Mesenchymal stem cell (in vitro differentiated cells and primary cell): Measurements from ENCODE around the gene SGK2.
A peak's percentile ranks its signal among the peaks of the same experiment; 100 is the strongest.

Experiments used
- DNase-seq: peaks from one replicate; pipeline ENCODE4 v3.0.0-alpha.2; 2013
- H2AFZ ChIP-seq: one replicate; pipeline ENCODE4 v1.6.1; 2013; ENCODE audit warnings: low read depth, mild to moderate bottlenecking, control low read depth, inconsistent platforms, low read length, moderate library complexity
- H2AK5ac ChIP-seq: 2 replicates; pipeline ENCODE4 v1.6.1; 2013; ENCODE audit warnings: low read length, moderate library complexity, mild to moderate bottlenecking, inconsistent platforms; ENCODE audit not compliant: severe bottlenecking
- H2BK120ac ChIP-seq: one replicate; pipeline ENCODE4 v1.6.1; 2013; ENCODE audit warnings: low read depth, mild to moderate bottlenecking, inconsistent platforms, low read length, moderate library complexity
- H2BK12ac ChIP-seq, 2 experiments: one replicate each; pipeline ENCODE4 v1.6.1; 2013; ENCODE audit warnings: inconsistent platforms in 2 of 2, low read length in 2 of 2, mild to moderate bottlenecking in 2 of 2, moderate library complexity in 2 of 2, control low read depth in 1 of 2
- H2BK15ac ChIP-seq: one replicate; pipeline ENCODE4 v1.6.1; 2013; ENCODE audit warnings: mild to moderate bottlenecking, low read depth, inconsistent platforms; ENCODE audit not compliant: poor library complexity, severe bottlenecking
- H2BK5ac ChIP-seq: 2 replicates; pipeline ENCODE4 v1.6.1; 2013; ENCODE audit warnings: low read depth, mild to moderate bottlenecking, low read length, control low read depth, inconsistent platforms; ENCODE audit not compliant: poor library complexity, severe bottlenecking
- H3K14ac ChIP-seq, 2 experiments: one replicate each; pipeline ENCODE4 v1.6.1; 2013; ENCODE audit warnings: inconsistent platforms in 2 of 2, low read length in 2 of 2, control low read depth in 1 of 2, mild to moderate bottlenecking in 1 of 2, moderate library complexity in 1 of 2
- H3K18ac ChIP-seq, 2 experiments: one replicate each; pipeline ENCODE4 v1.6.1; 2013; ENCODE audit warnings: inconsistent platforms in 2 of 2, low read length in 2 of 2, control low read depth in 1 of 2, low read depth in 1 of 2, mild to moderate bottlenecking in 1 of 2
- H3K23ac ChIP-seq, 2 experiments: one replicate each; pipeline ENCODE4 v1.6.1; 2013; ENCODE audit warnings: inconsistent platforms in 2 of 2, low read length in 2 of 2, mild to moderate bottlenecking in 2 of 2, moderate library complexity in 2 of 2, control low read depth in 1 of 2
- H3K27ac ChIP-seq: 2 replicates; pipeline ENCODE4 v1.5.1; 2013; ENCODE audit warnings: mild to moderate bottlenecking, moderate library complexity, low read length, control low read depth, inconsistent platforms; ENCODE audit not compliant: poor library complexity, severe bottlenecking
- H3K27me3 ChIP-seq, 2 experiments: 2 replicates each; pipeline versions ENCODE4 v1.6.1 to v1.7.0; 2013; ENCODE audit warnings: low read length in 2 of 2, mild to moderate bottlenecking in 2 of 2, moderate library complexity in 2 of 2, control low read depth in 1 of 2, inconsistent platforms in 1 of 2; ENCODE audit not compliant: control insufficient read depth in 1 of 2, insufficient read depth in 1 of 2
- H3K36me3 ChIP-seq, 2 experiments: 2 replicates each; pipeline versions ENCODE4 v1.6.1 to v1.7.0; 2013; ENCODE audit warnings: low read length in 2 of 2, control low read depth in 1 of 2, inconsistent platforms in 1 of 2, low read depth in 1 of 2, mild to moderate bottlenecking in 1 of 2; ENCODE audit not compliant: insufficient read depth in 2 of 2, control insufficient read depth in 1 of 2
- H3K4ac ChIP-seq, 2 experiments: one replicate each; pipeline ENCODE4 v1.6.1; 2013; ENCODE audit warnings: inconsistent platforms in 2 of 2, low read length in 2 of 2, mild to moderate bottlenecking in 2 of 2, moderate library complexity in 2 of 2, control low read depth in 1 of 2, low read depth in 1 of 2
- H3K4me1 ChIP-seq: 2 replicates; pipeline ENCODE4 v1.6.1; 2013; ENCODE audit warnings: low read depth, low read length, control low read depth; ENCODE audit not compliant: control insufficient read depth, insufficient read depth
- H3K4me2 ChIP-seq: 2 replicates; pipeline ENCODE4 v1.6.1; 2013; ENCODE audit warnings: low read length, mild to moderate bottlenecking, inconsistent platforms; ENCODE audit not compliant: poor library complexity, severe bottlenecking
- H3K4me3 ChIP-seq, 2 experiments: 2 replicates each; pipeline versions ENCODE4 v1.5.1 to v1.7.0; 2013; ENCODE audit warnings: low read length in 2 of 2, mild to moderate bottlenecking in 2 of 2, control low read depth in 1 of 2, low read depth in 1 of 2; ENCODE audit not compliant: insufficient read depth in 1 of 2
- H3K79me1 ChIP-seq: replicated peaks from 2 replicates; pipeline ENCODE4 v1.6.1; 2013; ENCODE audit warnings: mild to moderate bottlenecking, control low read depth, low read length, inconsistent platforms; ENCODE audit not compliant: poor library complexity, severe bottlenecking
- H3K9ac ChIP-seq: 2 replicates; pipeline ENCODE4 v1.7.0; 2013; ENCODE audit warnings: mild to moderate bottlenecking, low read length, moderate library complexity
- H3K9me3 ChIP-seq: 2 replicates; pipeline ENCODE4 v1.7.0; 2013; ENCODE audit warnings: mild to moderate bottlenecking, low read length; ENCODE audit not compliant: control insufficient read depth
- H4K8ac ChIP-seq: one replicate; pipeline ENCODE4 v1.6.1; 2013; ENCODE audit warnings: inconsistent platforms, mild to moderate bottlenecking, low read length, moderate library complexity
- H4K91ac ChIP-seq: one replicate; pipeline ENCODE4 v1.6.1; 2013; ENCODE audit warnings: mild to moderate bottlenecking, low read length, inconsistent platforms
- WGBS: methylation state at CpG from one replicate; pipeline ENCODE4 v1.1.7; 2013; ENCODE audit warnings: mixed read lengths; 5-methylcytosine and 5-hydroxymethylcytosine counted together

The SGK2 gene

GRCh38 chr20:43583133-43583864, 24.5 kb downstream of the SGK2 start:
- Histone ChIP-seq H3K27ac (peak overlapping the region; percentile 85), H2BK5ac (peak overlapping the region; percentile 20), H3K14ac (no peak overlapping the region), H3K23ac (no peak overlapping the region), H4K91ac (no peak overlapping the region), H3K36me3 (no peaks in the 10 kb centered on the region), H2BK15ac (no peak overlapping the region), H2BK12ac (peak overlapping the region in 1 of 2 experiments; percentile 24), H3K4ac (no peak overlapping the region), H3K4me2 (no peak overlapping the region), H3K18ac (no peak overlapping the region), H3K27me3 (no peaks in the 10 kb centered on the region), H3K4me1 (peaks cover 8% of the 10 kb centered on the region), H2AK5ac (peak overlapping the region; percentile 86), H3K4me3 (no peak overlapping the region), H4K8ac (no peak overlapping the region), H3K79me1 (no peaks in the 10 kb centered on the region), H2BK120ac (no peak overlapping the region), H3K9me3 (no peaks in the 10 kb centered on the region), H2AFZ (no peak overlapping the region), H3K9ac (no peak overlapping the region)
- DNase-seq = no peak
- WGBS = 82% methylated on average over 6 of the region's 7 CpGs

- Histone ChIP-seq H3K36me3 (no peaks in the 10 kb centered on the region), H2BK15ac (no peak overlapping the region), H2AK5ac (no peak overlapping the region), H3K23ac (no peak overlapping the region), H3K18ac (no peak overlapping the region), H3K27ac (peak overlapping the region; percentile 85), H3K9ac (peak overlapping the region; percentile 10), H2BK5ac (no peak overlapping the region), H3K14ac (no peak overlapping the region), H2BK120ac (no peak overlapping the region), H2AFZ (no peak overlapping the region), H2BK12ac (peak overlapping the region in 1 of 2 experiments; percentile 85), H3K4me1 (peaks cover 8% of the 10 kb centered on the region), H4K8ac (no peak overlapping the region), H4K91ac (no peak overlapping the region), H3K4me2 (no peak overlapping the region), H3K79me1 (no peaks in the 10 kb centered on the region), H3K4ac (no peak overlapping the region), H3K4me3 (no peak overlapping the region), H3K9me3 (no peaks in the 10 kb centered on the region), H3K27me3 (no peaks in the 10 kb centered on the region)
- WGBS = 9% methylated on average over 2 of the region's 2 CpGs
- DNase-seq = peak; percentile 96
Observed at GRCh38 chr20:43583982-43584432, 25.2 kb downstream of the SGK2 start.

GRCh38 chr20:43584448-43585136, 25.8 kb downstream of the SGK2 start:
- no peak overlapping the region for H3K4me2 ChIP-seq
- H3K4me3 ChIP-seq = no peak overlapping the region
- peak; percentile 83 for DNase-seq
- H3K27ac ChIP-seq = peak overlapping the region; percentile 72
- H2AK5ac ChIP-seq = peak overlapping the region; percentile 91
- H3K4me1 ChIP-seq = peaks cover 9% of the 10 kb centered on the region
- H4K91ac ChIP-seq = no peak overlapping the region
- H3K18ac ChIP-seq = peak overlapping the region; percentile 4 to 85
- H3K79me1 ChIP-seq = no peaks in the 10 kb centered on the region
- H3K4ac ChIP-seq = peak overlapping the region; percentile 4 to 47
- H2BK15ac ChIP-seq = no peak overlapping the region
- WGBS = 66% methylated on average over 7 of the region's 7 CpGs
- H3K23ac ChIP-seq = no peak overlapping the region
- H3K9ac ChIP-seq = peak overlapping the region; percentile 10
- no peak overlapping the region for H3K14ac ChIP-seq
- H4K8ac ChIP-seq = peak overlapping the region; percentile 61
- H2BK12ac ChIP-seq = peak overlapping the region in 1 of 2 experiments; percentile 85
- H3K36me3 ChIP-seq = no peaks in the 10 kb centered on the region
- H2BK5ac ChIP-seq = no peak overlapping the region
- H3K27me3 ChIP-seq = no peaks in the 10 kb centered on the region
- no peaks in the 10 kb centered on the region for H3K9me3 ChIP-seq
- no peak overlapping the region for H2AFZ ChIP-seq
- H2BK120ac ChIP-seq = no peak overlapping the region

- H4K91ac ChIP-seq = no peak overlapping the region
- no peak overlapping the region for H3K18ac ChIP-seq
- no peak for DNase-seq
- no peak overlapping the region for H2AFZ ChIP-seq
- no peak overlapping the region for H3K4me3 ChIP-seq
- no peak overlapping the region for H2BK12ac ChIP-seq
- H3K9ac ChIP-seq = no peak overlapping the region
- H3K4me1 ChIP-seq = peaks cover 14% of the 10 kb centered on the region
- no peaks in the 10 kb centered on the region for H3K79me1 ChIP-seq
- no peaks in the 10 kb centered on the region for H3K36me3 ChIP-seq
- H3K4me2 ChIP-seq = no peak overlapping the region
- 79% methylated on average over 8 of the region's 8 CpGs for WGBS
- H3K14ac ChIP-seq = no peak overlapping the region
- H3K27ac ChIP-seq = no peak overlapping the region
- H2BK5ac ChIP-seq = no peak overlapping the region
- H2AK5ac ChIP-seq = no peak overlapping the region
- no peak overlapping the region for H3K23ac ChIP-seq
- no peak overlapping the region for H2BK15ac ChIP-seq
- no peak overlapping the region for H2BK120ac ChIP-seq
- H3K4ac ChIP-seq = no peak overlapping the region
- H3K9me3 ChIP-seq = no peaks in the 10 kb centered on the region
- no peaks in the 10 kb centered on the region for H3K27me3 ChIP-seq
- no peak overlapping the region for H4K8ac ChIP-seq
Observed at GRCh38 chr20:43586641-43587040, 27.8 kb downstream of the SGK2 start.
